ENCODE data around the gene KHK.

Gene KHK

DNA sequence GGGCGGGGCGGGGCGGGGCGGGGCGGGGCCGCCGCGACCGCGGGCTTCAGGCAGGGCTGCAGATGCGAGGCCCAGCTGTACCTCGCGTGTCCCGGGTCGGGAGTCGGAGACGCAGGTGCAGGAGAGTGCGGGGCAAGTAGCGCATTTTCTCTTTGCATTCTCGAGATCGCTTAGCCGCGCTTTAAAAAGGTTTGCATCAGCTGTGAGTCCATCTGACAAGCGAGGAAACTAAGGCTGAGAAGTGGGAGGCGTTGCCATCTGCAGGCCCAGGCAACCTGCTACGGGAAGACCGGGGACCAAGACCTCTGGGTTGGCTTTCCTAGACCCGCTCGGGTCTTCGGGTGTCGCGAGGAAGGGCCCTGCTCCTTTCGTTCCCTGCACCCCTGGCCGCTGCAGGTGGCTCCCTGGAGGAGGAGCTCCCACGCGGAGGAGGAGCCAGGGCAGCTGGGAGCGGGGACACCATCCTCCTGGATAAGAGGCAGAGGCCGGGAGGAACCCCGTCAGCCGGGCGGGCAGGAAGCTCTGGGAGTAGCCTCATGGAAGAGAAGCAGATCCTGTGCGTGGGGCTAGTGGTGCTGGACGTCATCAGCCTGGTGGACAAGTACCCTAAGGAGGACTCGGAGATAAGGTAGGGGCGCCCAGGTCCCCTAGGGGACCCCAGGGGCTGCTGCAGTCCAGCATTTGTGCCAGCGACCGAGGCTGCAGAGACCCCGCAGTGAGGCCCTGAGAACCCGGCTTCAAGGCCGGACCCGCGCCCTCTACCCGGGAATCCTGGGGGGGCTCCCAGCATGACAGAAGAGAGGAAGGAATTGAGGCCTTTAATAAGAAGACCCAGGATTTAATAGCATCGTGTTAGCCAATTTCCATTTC lies at the start of gene KHK:
Gene KHK, plus strand, starts transcription at position 49 of the 870 bp plus-strand sequence. Its CDS starts 488 bp downstream, at position 537.
- H3K4me3 ChIP-seq (ENCODE audit: low read depth, low read length) = peak within 1 kb of the TSS; percentile 43
- TF ChIP-seq, protein P1, sequence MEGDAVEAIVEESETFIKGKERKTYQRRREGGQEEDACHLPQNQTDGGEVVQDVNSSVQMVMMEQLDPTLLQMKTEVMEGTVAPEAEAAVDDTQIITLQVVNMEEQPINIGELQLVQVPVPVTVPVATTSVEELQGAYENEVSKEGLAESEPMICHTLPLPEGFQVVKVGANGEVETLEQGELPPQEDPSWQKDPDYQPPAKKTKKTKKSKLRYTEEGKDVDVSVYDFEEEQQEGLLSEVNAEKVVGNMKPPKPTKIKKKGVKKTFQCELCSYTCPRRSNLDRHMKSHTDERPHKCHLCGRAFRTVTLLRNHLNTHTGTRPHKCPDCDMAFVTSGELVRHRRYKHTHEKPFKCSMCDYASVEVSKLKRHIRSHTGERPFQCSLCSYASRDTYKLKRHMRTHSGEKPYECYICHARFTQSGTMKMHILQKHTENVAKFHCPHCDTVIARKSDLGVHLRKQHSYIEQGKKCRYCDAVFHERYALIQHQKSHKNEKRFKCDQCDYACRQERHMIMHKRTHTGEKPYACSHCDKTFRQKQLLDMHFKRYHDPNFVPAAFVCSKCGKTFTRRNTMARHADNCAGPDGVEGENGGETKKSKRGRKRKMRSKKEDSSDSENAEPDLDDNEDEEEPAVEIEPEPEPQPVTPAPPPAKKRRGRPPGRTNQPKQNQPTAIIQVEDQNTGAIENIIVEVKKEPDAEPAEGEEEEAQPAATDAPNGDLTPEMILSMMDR (IDR thresholded peaks at IDR 0.05; ENCODE audit: borderline replicate concordance, insufficient read depth, low read depth, low read length) = no peak

DNA sequence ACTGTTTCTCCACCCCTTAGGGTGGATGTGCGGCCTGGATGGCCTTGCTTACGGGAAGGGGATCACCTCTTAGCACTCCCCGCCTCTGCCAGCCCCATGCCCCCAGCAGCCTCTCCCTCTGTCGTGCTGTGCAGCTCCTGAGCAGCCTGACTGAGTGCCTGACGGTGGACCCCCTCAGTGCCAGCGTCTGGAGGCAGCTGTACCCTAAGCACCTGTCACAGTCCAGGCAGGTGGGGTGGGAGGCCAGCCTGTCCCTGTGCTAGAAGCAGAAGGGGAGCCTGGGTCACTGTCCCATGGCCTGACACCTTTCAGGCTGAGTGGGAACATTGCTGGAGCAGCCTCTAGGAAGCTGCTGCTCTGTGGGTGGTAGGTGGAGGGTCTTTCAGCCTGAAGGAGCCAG lies 48.6 kb upstream of the KHK start:
- TF ChIP-seq, protein P1 (IDR thresholded peaks at IDR 0.05; ENCODE audit: borderline replicate concordance, insufficient read depth, low read depth, low read length) = no peak

DNA sequence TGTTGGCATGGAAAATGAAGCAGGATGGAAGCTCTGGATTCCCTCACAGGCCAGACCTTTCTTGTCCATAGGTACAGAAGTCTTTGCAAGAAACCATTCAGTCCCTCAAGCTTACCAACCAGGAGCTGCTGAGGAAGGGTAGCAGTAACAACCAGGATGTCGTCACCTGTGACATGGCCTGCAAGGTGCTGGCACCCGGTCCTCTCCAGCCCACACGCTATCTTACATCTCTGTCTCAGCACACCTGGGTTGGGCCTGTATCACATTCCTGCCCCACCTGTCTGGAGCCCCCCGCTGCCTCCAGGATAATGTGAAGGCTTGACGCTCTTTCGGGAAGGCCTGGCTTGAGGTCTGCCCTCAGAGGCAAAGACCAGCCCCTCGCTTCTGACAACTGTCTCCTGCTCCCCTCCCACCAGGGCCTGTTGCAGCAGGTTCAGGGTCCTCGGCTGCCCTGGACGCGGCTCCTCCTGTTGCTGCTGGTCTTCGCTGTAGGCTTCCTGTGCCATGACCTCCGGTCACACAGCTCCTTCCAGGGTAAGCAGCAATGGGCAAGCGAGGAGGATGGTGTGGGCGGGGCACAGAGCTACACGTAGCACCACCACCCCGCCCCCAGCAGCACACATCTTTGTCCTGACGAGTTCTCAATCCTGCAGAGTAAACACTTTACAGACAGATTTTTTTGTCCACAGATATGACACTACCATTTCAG lies 47.8 kb upstream of the KHK start:
- no peak overlapping the region for H3K4me3 ChIP-seq (ENCODE audit: low read depth, low read length)
- TF ChIP-seq, protein P1 (IDR thresholded peaks at IDR 0.05; ENCODE audit: borderline replicate concordance, insufficient read depth, low read depth, low read length) = no peak

More for the DNA sequence above, 48.6 kb upstream of the KHK start:
- no peak overlapping the region for H3K4me3 ChIP-seq (ENCODE audit: low read depth, low read length)

DNA sequence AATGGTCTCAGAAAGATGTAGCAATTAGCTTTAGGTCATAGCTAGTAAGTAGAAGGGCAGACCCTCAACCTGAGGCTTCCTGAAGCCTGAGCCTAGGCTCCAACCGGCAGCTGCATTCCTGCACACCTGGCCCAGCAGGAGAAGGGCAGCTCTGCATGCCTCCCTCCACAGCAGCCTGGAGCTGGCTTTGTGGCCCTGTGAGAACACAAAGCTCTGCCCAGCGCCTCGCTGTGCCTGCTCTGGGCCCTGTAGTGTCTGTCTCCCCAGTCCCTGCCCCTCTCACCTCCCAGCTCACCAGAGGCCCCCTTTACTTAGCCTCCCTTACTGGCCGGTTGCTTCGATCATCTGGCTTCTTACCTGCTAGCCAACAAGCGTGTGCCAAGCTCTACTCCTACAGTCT lies 47.1 kb upstream of the KHK start:
- no peak overlapping the region for H3K4me3 ChIP-seq (ENCODE audit: low read depth, low read length)
- TF ChIP-seq, protein P1 (IDR thresholded peaks at IDR 0.05; ENCODE audit: borderline replicate concordance, insufficient read depth, low read depth, low read length) = no peak

DNA sequence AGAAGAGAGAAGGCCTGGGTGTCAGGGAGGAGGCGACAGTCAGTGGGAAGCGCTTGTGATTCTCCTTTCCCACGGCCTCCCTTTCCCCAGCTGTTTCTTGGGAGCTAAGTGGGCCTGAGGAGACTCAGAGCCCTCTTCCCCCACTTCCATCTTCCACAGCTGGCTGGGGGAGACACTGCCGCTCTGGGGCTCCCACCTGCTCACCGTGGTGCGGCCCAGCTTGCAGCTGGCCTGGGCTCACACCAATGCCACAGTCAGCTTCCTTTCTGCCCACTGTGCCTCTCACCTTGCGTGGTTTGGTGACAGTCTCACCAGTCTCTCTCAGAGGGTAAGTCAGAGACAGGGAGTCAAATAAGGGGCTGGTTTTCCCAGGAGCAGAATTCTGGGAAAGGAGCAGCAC lies 46.7 kb upstream of the KHK start:
- TF ChIP-seq, protein P1 (IDR thresholded peaks at IDR 0.05; ENCODE audit: borderline replicate concordance, insufficient read depth, low read depth, low read length) = no peak
- H3K4me3 ChIP-seq (ENCODE audit: low read depth, low read length) = no peak overlapping the region

DNA sequence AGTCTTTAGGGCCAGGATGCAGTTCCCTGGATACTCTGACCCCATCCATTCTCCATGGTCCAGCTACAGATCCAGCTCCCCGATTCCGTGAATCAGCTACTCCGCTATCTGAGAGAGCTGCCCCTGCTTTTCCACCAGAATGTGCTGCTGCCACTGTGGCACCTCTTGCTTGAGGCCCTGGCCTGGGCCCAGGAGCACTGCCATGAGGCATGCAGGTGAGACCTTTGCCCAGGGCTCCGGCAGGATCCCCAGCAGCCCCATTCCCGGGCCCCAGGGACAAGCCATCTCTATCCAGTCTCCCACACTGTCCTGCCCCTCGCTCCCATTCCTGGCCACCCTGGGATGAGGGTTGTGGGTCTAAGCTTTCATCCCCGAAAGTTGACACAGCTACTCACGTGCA lies 46.3 kb upstream of the KHK start:
- H3K4me3 ChIP-seq (ENCODE audit: low read depth, low read length) = no peak overlapping the region
- TF ChIP-seq, protein P1 (IDR thresholded peaks at IDR 0.05; ENCODE audit: borderline replicate concordance, insufficient read depth, low read depth, low read length) = no peak
